Sigmoid colon (tissue), 7 donors: ENCODE measurements around the gene PRODH2. TPM values are rescaled to one million over a fixed set of nuclear protein-coding genes. Genes with fewer than 3 reads are reported as not detected.
"Not testable (repeated sequence)": the region's sequence is repeated elsewhere in the genome, so short reads cannot be mapped to it uniquely, and the experiment has no call there.

Experiments used
- DNase-seq: peaks from one replicate; pipeline ENCODE4 v3.0.0-alpha.2; 2019
- H3K27ac ChIP-seq, 4 donors: fragments of 200-600 bp; sonication (generic); one replicate each; pipeline ENCODE4 v1.5.1; 2016 to 2019; ENCODE audit warnings: mild to moderate bottlenecking in 1 of 4
- H3K27me3 ChIP-seq, 3 donors: fragments of 200-600 bp; sonication (generic); one replicate each; pipeline ENCODE4 v1.5.1; 2019; ENCODE audit warnings: mild to moderate bottlenecking in 1 of 3
- H3K36me3 ChIP-seq, 4 donors: fragments of 200-600 bp; sonication (generic); one replicate each; pipeline ENCODE4 v1.5.1; 2016 to 2019
- H3K4me1 ChIP-seq, 4 donors: fragments of 200-600 bp; sonication (generic); one replicate each; pipeline ENCODE4 v1.5.1; 2017 to 2019
- H3K4me3 ChIP-seq, 4 donors: fragments of 200-600 bp; sonication (generic); one replicate each; pipeline ENCODE4 v1.5.1; 2017 to 2019; ENCODE audit warnings: mild to moderate bottlenecking in 2 of 4, moderate library complexity in 1 of 4
- H3K9me3 ChIP-seq, 4 donors: fragments of 200-600 bp in 3 of 4; sonication (generic) in 3 of 4; one replicate each; pipeline versions ENCODE4 v1.5.1 to v1.6.1; 2013 to 2019
- EP300 ChIP-seq, 4 donors: sonication (generic); formaldehyde crosslinking; IDR thresholded peaks; one replicate each; pipeline ENCODE4 v1.6.1; 2017; ENCODE audit warnings: antibody characterized with exemption in 4 of 4
- POLR2A ChIP-seq, 2 donors: fragments of 450-650 bp; IDR thresholded peaks; one replicate each; pipeline ENCODE4 v1.6.1; 2016; ENCODE audit warnings: antibody characterized with exemption in 2 of 2, mild to moderate bottlenecking in 2 of 2, moderate library complexity in 2 of 2
- POLR2AphosphoS5 ChIP-seq, 4 donors: sonication (generic); formaldehyde crosslinking; IDR thresholded peaks; one replicate each; pipeline ENCODE4 v1.6.1; 2017; ENCODE audit warnings: antibody characterized with exemption in 4 of 4
- WGBS, 2 donors: extraction: QIAGEN DNeasy Blood & Tissue Kit; methylation state at CpG; one replicate each; pipeline ENCODE4 v1.1.7; 2013; 5-methylcytosine and 5-hydroxymethylcytosine counted together
- intact Hi-C: fragments of 100-400 bp; cut with DNase I; formaldehyde crosslinking; loops from one replicate; pipeline ENCODE4 v1.15.1; 2023
- polyA plus RNA-seq, 3 donors: library from polyadenylated mRNA; stranded (reverse); fragments of 200-250 nt; gene quantifications; one replicate each; pipeline ENCODE4 v1.2.3, GENCODE V29; 2013
- total RNA-seq, 4 donors: library from RNA; depleted of rRNA; stranded (reverse); fragments of >200 nt; gene quantifications; one replicate each; pipeline ENCODE4 v1.1.0, GENCODE V29; 2016
- TF ChIP-seq, protein P1 (sequence below), 4 experiments: fragments of 450-650 bp in 3 of 4; fragments of 200-600 bp in 1 of 4; IDR thresholded peaks; one replicate each; pipeline ENCODE4 v1.5.1; 2016 to 2019; ENCODE audit warnings: antibody characterized with exemption in 4 of 4, mild to moderate bottlenecking in 3 of 4, moderate library complexity in 2 of 4
- donor health status: healthy with polysubstance abuse.
- donor health status: Bipolar disorder and iron deficiency.
- donor health status: healthy.

The PRODH2 gene
- total and polyA plus RNA-seq, 7 donors: not detected

DNA sequence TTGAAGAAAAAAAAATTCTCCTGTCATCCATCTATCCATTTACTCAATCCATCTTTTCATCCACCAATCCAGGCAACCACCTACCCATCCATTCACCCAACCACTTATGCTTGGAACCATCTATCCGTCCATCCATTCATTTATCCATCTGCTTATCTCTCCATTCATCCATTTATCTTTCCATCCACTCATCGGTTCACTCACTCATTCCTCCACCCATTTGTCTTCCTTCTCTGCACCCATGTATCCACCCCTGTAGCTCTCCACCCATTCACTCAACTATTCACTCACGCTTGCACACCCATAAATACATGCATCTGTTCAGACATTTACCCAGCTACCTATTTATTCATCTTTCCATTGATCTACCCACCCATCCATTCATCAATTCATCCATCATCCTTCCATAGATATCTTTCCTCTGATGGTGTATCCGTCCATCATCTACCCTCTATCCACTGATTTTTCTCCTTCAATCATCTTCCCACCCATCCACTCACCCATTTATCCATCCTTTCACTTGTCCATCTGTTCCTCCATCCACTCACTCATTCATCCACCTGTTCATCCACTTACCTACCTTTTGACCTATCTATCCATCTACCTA, 30.1 kb upstream of the PRODH2 start:
- WGBS, 2 donors: 86 to 88% methylated on average over 4 of the region's 4 CpGs
- TF ChIP-seq, protein P1, sequence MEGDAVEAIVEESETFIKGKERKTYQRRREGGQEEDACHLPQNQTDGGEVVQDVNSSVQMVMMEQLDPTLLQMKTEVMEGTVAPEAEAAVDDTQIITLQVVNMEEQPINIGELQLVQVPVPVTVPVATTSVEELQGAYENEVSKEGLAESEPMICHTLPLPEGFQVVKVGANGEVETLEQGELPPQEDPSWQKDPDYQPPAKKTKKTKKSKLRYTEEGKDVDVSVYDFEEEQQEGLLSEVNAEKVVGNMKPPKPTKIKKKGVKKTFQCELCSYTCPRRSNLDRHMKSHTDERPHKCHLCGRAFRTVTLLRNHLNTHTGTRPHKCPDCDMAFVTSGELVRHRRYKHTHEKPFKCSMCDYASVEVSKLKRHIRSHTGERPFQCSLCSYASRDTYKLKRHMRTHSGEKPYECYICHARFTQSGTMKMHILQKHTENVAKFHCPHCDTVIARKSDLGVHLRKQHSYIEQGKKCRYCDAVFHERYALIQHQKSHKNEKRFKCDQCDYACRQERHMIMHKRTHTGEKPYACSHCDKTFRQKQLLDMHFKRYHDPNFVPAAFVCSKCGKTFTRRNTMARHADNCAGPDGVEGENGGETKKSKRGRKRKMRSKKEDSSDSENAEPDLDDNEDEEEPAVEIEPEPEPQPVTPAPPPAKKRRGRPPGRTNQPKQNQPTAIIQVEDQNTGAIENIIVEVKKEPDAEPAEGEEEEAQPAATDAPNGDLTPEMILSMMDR (IDR thresholded peaks at IDR 0.05): no peak
- TF ChIP-seq POLR2AphosphoS5 (IDR thresholded peaks at IDR 0.05) (no peak), EP300 (IDR thresholded peaks at IDR 0.05) (no peak), POLR2A (IDR thresholded peaks at IDR 0.05) (no peak)
- intact Hi-C loops: no loop called here
- no peak for DNase-seq
- peaks cover 30 to 57% (median 52%) of the 10 kb centered on the region in 3 donors for H3K27me3 ChIP-seq
- no peak overlapping the region for H3K27ac ChIP-seq
- peaks cover 0 to 20% (median 15%) of the 10 kb centered on the region in 4 donors for H3K4me1 ChIP-seq
- H3K4me3 ChIP-seq: no peak overlapping the region
- H3K9me3 ChIP-seq: peaks cover 0 to 6% (median 2%) of the 10 kb centered on the region in 4 donors
- H3K36me3 ChIP-seq: no peaks in the 10 kb centered on the region

DNA sequence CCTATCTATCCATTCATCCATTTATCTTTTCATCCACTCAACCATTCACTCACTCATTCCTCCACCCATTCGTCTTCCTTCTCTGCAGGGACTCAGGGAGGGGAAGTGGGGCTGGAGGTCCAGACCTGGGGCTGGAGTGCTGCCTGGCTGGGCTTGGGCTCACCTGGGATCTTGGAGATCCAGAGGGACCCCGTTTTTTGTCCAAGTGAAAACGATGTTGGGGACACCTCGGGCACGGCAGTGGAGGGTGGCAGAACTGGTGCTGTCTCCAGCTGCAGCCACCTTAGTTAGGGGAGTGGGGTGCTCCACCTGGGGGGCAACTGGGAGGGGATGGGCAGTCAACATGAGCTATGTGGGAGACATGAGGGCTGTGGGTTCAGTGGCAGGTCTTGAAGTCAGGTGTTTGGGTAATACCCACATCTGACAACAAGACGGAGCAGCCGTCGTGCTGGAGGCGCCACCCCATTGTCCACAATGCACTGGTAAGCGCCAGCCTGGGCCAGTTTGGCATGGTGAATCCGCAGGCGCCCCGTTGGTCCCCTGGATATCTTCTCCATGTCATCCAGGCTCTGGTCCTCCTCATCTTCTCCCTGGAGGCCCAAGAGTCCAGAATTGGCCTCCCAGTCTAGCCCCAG, 29.4 kb upstream of the PRODH2 start:
- peaks cover 28 to 51% (median 47%) of the 10 kb centered on the region in 3 donors for H3K27me3 ChIP-seq
- H3K4me1 ChIP-seq: peaks cover 0 to 20% (median 15%) of the 10 kb centered on the region in 4 donors
- no peaks in the 10 kb centered on the region for H3K36me3 ChIP-seq
- no peak for DNase-seq
- 86 to 87% methylated on average over 13 of the region's 13 CpGs for WGBS, 2 donors
- no peak overlapping the region for H3K27ac ChIP-seq
- H3K4me3 ChIP-seq: no peak overlapping the region
- intact Hi-C loops: no loop called here
- H3K9me3 ChIP-seq: peaks cover 0 to 6% (median 2%) of the 10 kb centered on the region in 4 donors
- TF ChIP-seq, protein P1 (IDR thresholded peaks at IDR 0.05): no peak
- TF ChIP-seq EP300 (IDR thresholded peaks at IDR 0.05) (no peak), POLR2A (IDR thresholded peaks at IDR 0.05) (no peak), POLR2AphosphoS5 (IDR thresholded peaks at IDR 0.05) (no peak)

DNA sequence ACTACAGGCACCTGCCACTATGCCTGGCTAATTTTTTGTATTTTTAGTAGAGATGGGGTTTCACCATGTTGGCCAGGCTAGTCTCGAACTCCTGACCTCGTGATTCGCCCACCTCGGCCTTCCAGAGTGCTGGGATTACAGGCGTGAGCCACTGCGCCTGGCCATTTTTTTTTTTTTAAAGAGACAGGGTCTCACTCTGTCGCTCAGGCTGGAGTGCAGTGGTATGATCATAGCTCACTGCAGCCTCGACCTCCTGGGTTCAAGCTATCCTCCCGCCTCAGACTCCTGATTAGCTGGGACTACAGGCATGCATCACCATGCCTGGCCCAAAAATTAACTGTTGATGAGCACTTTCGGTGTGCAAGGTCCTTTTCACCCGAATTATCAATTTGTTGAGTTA, 23.5 kb upstream of the PRODH2 start:
- H3K27ac ChIP-seq, H3K4me3 ChIP-seq, H3K9me3 ChIP-seq, intact Hi-C loops, H3K4me1 ChIP-seq, DNase-seq, H3K36me3 ChIP-seq: not testable (repeated sequence)
- peaks cover 0 to 34% (median 0%) of the 10 kb centered on the region in 3 donors for H3K27me3 ChIP-seq
- WGBS, 2 donors: 40 to 61% methylated on average over 11 of the region's 11 CpGs

DNA sequence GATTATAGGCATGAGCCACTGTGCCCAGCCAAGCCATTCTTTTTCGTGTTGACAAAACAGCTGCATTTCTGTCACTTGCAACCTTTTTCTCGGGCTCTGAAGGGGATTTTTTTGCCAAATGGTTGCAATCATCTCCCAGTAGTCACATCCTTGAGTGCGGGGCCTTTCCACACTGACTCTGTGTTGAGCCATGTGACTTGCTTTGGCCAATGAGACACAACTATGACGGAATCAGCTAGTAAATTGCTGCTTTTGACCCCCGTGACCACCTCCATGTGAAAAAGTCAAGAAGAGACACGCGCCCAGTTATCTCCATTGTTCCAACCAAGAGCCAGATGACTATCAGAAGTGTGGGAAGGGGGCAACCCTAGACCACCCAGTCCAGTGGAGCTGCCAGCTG, 21.3 kb upstream of the PRODH2 start:
- no peaks in the 10 kb centered on the region for H3K36me3 ChIP-seq
- WGBS, 2 donors: 53 to 67% methylated on average over 7 of the region's 7 CpGs
- intact Hi-C loops: no loop called here
- TF ChIP-seq EP300 (IDR thresholded peaks at IDR 0.05) (no peak), POLR2A (IDR thresholded peaks at IDR 0.05) (no peak), POLR2AphosphoS5 (IDR thresholded peaks at IDR 0.05) (no peak)
- TF ChIP-seq, protein P1 (IDR thresholded peaks at IDR 0.05): no peak
- H3K4me3 ChIP-seq: no peak overlapping the region
- no peak for DNase-seq
- peaks cover 0 to 6% (median under 1%) of the 10 kb centered on the region in 4 donors for H3K9me3 ChIP-seq
- H3K4me1 ChIP-seq: no peaks in the 10 kb centered on the region
- peaks cover 0 to 49% (median 0%) of the 10 kb centered on the region in 3 donors for H3K27me3 ChIP-seq
- no peak overlapping the region for H3K27ac ChIP-seq

DNA sequence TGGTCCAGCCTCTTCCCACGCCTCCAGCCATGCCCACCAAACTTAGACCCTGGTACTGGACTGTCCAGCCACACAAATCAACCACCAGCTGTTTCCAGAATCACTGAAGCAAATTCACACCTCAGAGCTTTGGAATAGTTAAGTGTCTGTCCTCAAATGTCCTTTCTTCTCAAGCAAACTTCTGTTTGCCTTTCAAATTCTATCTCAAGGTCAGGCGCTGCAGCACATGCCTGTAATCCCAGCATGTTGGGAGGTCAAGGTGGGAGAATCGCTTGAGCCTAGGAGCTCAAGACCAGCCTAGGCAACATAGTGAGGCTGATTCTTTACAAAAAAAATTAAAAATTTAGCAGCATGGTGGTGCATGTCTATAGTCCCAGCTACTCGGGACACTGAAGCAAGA, 19.4 kb upstream of the PRODH2 start:
- intact Hi-C loops: no loop called here
- Histone ChIP-seq H3K4me3 (no peak overlapping the region), H3K36me3 (no peaks in the 10 kb centered on the region), H3K27ac (no peak overlapping the region), H3K4me1 (no peaks in the 10 kb centered on the region), H3K9me3 (no peaks in the 10 kb centered on the region), H3K27me3 (peaks cover 0 to 49% (median 0%) of the 10 kb centered on the region in 3 donors)
- 53 to 75% methylated on average over 4 of the region's 4 CpGs for WGBS, 2 donors
- DNase-seq: no peak
- TF ChIP-seq, protein P1 (IDR thresholded peaks at IDR 0.05): no peak
- TF ChIP-seq POLR2AphosphoS5 (IDR thresholded peaks at IDR 0.05): no peak
- no peak for TF ChIP-seq POLR2A (IDR thresholded peaks at IDR 0.05)
- no peak for TF ChIP-seq EP300 (IDR thresholded peaks at IDR 0.05)
